ENCODE results near the gene CAPN13. TPM values are rescaled to one million over a fixed set of nuclear protein-coding genes. Genes with fewer than 3 reads are reported as not detected.
A peak's percentile ranks its signal among the peaks of the same experiment; 100 is the strongest.

CAPN13 gene
- total and polyA plus RNA-seq, 10 donors, result 0.09 to 1.1 (median 0.36) TPM; not detected in 4

DNA sequence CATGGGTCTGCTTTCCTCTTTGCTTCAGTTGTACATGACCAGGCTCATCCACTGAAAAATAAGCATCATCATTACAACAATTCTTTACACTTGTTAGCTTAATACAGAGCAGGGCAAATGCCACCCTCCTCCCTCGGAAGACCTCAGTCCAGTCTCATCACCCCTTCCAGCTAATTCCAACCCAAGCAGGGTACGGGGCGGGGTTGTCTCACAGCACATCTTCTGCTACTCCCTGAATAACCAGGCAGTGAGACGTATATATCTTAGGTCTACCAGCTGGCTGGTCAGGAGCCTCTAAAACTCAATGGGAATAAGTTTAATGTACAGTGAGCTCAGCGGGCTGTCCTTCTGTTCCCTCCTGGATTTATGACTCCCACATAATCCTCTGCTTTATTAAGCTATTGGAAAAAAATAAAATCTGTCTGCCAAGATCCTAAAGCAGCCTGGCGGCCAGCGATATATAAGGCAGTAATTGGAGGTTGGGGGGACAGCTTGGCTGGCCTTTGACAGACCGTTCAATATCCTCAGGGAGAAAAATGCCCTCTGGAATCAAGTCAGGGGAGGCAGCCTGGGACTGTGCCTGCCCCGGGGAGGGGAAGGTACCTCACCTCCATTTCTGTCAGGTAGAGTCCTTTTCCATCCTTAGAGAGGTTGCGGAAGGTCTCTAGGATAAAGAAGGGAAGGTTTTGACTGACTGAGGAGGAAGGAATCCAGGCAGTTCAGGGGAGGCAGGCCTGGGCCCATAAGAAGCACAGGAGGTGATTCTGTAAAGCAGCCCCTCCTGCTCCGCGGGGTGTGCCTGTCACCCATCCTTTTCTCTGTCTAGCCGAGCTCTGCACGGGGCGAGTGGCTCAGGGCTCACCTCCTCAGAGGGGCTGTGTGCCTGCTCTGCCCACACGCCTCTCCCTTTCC is 76.3 kb downstream of the CAPN13 start:
- DNase-seq, result peak; percentile 42
- WGBS, 5 donors, result 87 to 92% (median 90%) methylated on average over 14 to 16 of the region's 16 CpGs
- no peak overlapping the region for H3K4me3 ChIP-seq
- TF ChIP-seq POLR2A (IDR thresholded peaks at IDR 0.05), result no peak
- TF ChIP-seq, protein P1, sequence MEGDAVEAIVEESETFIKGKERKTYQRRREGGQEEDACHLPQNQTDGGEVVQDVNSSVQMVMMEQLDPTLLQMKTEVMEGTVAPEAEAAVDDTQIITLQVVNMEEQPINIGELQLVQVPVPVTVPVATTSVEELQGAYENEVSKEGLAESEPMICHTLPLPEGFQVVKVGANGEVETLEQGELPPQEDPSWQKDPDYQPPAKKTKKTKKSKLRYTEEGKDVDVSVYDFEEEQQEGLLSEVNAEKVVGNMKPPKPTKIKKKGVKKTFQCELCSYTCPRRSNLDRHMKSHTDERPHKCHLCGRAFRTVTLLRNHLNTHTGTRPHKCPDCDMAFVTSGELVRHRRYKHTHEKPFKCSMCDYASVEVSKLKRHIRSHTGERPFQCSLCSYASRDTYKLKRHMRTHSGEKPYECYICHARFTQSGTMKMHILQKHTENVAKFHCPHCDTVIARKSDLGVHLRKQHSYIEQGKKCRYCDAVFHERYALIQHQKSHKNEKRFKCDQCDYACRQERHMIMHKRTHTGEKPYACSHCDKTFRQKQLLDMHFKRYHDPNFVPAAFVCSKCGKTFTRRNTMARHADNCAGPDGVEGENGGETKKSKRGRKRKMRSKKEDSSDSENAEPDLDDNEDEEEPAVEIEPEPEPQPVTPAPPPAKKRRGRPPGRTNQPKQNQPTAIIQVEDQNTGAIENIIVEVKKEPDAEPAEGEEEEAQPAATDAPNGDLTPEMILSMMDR (IDR thresholded peaks at IDR 0.05 in 8 of 11, conservative IDR thresholded peaks at IDR 0.05 in 3 of 11), result no peak
- TF ChIP-seq POLR2AphosphoS5 (IDR thresholded peaks at IDR 0.05), result no peak
- no peak overlapping the region for H3K27ac ChIP-seq
- H3K4me1 ChIP-seq, result no peaks in the 10 kb centered on the region
- no peaks in the 10 kb centered on the region for H3K9me3 ChIP-seq
- no peaks in the 10 kb centered on the region for H3K36me3 ChIP-seq
- intact Hi-C loops (cut with DNase I; ENCODE audit: low total_unique reads), result no loop called here
- peaks cover 0 to 20% (median 0%) of the 10 kb centered on the region in 7 donors for H3K27me3 ChIP-seq (replicated peaks in 1 of 7)

DNA sequence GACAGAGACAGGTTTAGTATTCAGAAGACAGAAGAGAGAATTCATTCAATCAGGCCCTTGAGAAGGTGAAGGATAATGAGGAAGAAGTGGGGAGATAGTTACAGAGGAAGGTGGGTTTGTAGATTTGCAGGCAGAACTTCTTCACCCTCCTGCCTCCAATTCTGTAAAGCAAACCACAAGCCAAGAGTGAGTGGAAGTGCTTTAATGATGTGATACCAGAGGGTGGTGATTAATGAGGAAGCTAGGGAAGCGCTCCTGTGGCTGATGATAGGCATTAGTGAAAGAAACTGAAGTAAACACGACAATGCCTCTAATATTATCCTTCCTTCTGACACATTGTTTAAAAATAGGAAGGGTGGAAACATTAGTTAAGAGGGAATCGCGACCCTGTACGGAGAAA is 78.2 kb downstream of the CAPN13 start:
- Histone ChIP-seq H3K27ac (no peak overlapping the region), H3K27me3 (replicated peaks in 1 of 7) (peaks cover 0 to 33% (median 0%) of the 10 kb centered on the region in 7 donors), H3K9me3 (no peaks in the 10 kb centered on the region), H3K4me3 (no peak overlapping the region), H3K4me1 (no peaks in the 10 kb centered on the region), H3K36me3 (no peaks in the 10 kb centered on the region)
- intact Hi-C loops (cut with DNase I; ENCODE audit: low total_unique reads), result no loop called here
- 46 to 51% (median 47%) methylated on average over 5 of the region's 5 CpGs for WGBS, 5 donors
- TF ChIP-seq POLR2A (IDR thresholded peaks at IDR 0.05), result no peak
- TF ChIP-seq, protein P1 (IDR thresholded peaks at IDR 0.05 in 8 of 11, conservative IDR thresholded peaks at IDR 0.05 in 3 of 11), result no peak
- TF ChIP-seq POLR2AphosphoS5 (IDR thresholded peaks at IDR 0.05), result no peak
- DNase-seq, result no peak

DNA sequence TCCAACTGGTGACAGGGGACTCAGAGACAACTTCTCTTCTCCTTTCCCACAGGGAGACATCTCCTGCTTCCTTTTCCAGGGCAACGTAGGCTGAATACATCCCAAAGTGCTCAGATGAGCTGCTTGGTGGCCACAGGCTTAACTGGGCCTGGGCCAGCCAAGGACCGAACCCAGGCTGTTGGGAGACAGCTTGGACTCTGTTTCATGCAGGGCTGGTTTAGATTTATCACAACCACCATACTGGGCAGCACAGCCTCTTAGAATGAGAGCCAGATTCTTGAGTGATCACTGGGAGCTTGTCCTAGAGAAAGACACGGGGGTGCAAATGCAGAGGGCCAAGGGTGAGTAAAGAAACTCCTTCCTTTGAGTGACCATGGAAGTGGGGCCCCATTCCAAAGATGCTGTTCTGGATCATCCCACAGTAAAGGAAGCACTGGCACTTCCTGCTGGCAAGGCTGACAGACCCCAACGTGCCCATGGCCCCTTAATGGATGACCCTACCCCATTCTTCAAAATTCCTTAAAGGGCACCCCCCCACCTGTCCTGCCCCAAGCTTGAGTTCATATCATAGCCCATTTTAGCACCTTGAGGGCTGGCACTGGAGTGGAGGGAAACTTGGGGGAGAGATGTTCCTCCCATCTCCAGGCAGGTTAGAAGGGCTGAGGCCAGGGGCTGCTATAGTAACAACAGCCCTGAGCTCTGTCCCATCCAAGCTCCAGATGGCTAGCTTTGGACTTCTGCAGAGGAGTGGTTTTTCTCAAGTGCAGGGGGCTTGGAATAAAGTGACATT is 84.1 kb downstream of the CAPN13 start:
- H3K27me3 ChIP-seq (replicated peaks in 1 of 7), result peaks cover 0 to 41% (median 5%) of the 10 kb centered on the region in 7 donors
- no peaks in the 10 kb centered on the region for H3K9me3 ChIP-seq
- no peak for TF ChIP-seq POLR2A (IDR thresholded peaks at IDR 0.05)
- 60 to 77% (median 70%) methylated on average over 4 of the region's 4 CpGs for WGBS, 5 donors
- H3K27ac ChIP-seq, result no peak overlapping the region
- H3K4me3 ChIP-seq, result no peak overlapping the region
- DNase-seq, result peak; percentile 40
- no peaks in the 10 kb centered on the region for H3K36me3 ChIP-seq
- intact Hi-C loops (cut with DNase I; ENCODE audit: low total_unique reads), result no loop called here
- H3K4me1 ChIP-seq, result no peaks in the 10 kb centered on the region

DNA sequence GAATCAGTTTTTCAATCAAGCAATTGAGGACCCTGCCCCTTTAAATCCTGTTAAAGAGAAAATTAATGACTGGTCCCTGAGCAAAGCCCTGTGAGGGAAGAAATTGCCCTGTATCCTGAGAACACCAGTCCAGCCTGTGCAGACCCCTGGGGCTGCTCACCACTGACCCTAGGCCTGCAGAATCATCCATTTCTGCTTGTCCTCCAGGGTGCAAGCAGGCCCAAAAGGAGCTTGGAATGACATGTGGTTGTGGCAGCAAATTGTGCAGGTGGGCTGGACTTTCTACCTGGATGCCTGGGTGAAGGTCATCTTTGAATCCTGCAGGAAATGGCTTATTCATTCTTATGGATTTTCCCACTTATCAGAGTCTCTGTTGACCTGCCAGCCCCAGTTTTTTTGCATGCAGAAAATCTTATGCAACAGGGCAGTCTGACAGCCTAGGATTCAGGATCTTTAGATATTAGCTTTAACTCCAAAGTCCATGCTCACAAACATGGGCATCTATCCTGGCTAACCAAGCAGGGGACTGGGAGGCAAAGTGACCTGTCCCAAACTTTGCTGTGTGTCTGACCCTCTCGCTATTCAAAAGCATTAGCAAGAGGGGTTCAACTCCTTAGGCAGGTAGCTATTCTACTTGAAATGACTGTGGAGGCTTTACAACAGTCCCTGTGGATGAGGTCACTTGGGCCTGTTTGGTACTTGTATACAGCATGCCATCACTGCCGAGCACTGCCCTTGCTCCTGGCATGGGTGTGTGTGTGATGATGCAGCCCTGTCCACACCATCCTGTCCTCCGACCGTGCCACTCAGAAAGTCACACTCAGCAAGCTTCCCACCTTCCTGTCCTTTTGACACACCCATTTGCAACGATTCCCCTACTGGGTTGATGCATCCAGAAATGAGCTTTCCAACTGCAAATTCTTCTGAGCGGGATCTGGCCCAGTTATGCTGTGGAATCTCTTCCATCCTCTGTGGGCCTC is 85.3 kb downstream of the CAPN13 start:
- TF ChIP-seq POLR2AphosphoS5 (IDR thresholded peaks at IDR 0.05) (no peak), POLR2A (IDR thresholded peaks at IDR 0.05) (no peak)
- TF ChIP-seq, protein P1 (IDR thresholded peaks at IDR 0.05 in 8 of 11, conservative IDR thresholded peaks at IDR 0.05 in 3 of 11), result no peak
- intact Hi-C loops (cut with DNase I; ENCODE audit: low total_unique reads), result no loop called here
- H3K4me3 ChIP-seq, result no peak overlapping the region
- peak; percentile 49 for DNase-seq
- H3K36me3 ChIP-seq, result no peaks in the 10 kb centered on the region
- WGBS, 5 donors, result 67 to 84% (median 70%) methylated on average over 6 of the region's 6 CpGs
- H3K9me3 ChIP-seq, result no peaks in the 10 kb centered on the region
- no peak overlapping the region for H3K27ac ChIP-seq
- H3K4me1 ChIP-seq, result no peaks in the 10 kb centered on the region
- peaks cover 0 to 41% (median 5%) of the 10 kb centered on the region in 7 donors for H3K27me3 ChIP-seq (replicated peaks in 1 of 7)

All from spleen (tissue), 11 donors.